Amniotic stem cell (primary cell): Measurements from ENCODE around the gene CSH2.
"Not testable (repeated sequence)": the region's sequence is repeated elsewhere in the genome, so short reads cannot be mapped to it uniquely, and the experiment has no call there.

Experiments
- DNase-seq: peaks from one replicate; lab custom pipeline; 2025; lab: John Stamatoyannopoulos, UW

Gene CSH2

DNA sequence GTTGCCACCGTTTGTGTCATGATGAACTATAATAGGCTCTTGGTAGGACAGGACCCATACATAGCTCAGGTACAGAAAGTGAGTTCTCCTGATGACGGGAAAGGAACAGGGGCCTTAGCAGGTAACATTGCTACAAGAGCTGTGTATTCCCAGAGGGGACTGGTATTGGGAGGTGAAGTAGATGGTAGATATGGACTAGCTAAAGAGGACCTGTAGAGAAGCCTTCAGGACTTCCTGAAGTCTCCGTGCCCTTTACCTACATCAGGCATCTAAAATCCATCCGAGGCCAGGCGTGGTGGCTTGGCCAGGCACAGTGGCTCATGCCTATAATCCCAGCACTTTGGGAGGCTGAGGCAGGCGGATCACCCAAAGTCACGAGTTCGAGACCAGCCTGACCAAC lies 18.3 kb downstream of the CSH2 start:
- no peak for DNase-seq

DNA sequence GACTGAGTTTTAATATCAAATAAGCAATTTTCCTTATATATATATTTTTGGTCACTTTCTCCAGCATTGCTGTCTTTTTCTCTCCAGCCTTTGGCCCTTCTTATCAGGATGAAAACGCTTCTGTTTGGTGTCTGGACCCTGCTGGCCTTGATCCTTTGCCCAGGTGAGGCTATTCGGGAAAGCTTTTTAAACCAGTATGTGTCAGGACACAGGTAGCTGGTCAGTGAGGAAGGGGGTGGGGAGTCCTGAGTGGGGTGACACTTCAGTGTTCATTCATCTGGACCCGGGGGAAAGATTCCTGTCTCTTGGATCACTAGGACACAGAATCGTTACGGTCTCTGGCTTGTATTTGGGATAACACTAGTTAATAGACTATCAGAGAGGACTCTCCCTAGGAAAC lies 18.8 kb downstream of the CSH2 start:
- no peak for DNase-seq

DNA sequence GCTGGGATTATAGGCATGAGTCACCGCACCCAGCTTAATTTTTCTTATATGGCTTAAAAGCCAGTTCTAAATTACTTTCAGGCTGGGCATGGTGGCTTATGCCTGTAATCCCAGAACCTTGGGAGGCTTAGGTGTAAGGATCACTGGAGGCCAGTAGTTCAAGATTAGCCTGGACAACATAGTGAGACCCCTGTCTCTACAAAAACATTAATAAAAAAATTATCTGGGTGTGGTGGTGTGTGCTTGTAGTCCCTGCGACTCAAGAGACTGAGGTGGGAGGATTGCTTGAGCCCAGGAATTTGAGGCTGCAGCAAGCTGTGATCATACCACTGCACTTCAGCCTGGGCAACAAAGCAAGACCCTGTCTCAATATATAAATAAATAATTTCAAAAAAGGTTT lies 20.2 kb downstream of the CSH2 start:
- DNase-seq: no peak

DNA sequence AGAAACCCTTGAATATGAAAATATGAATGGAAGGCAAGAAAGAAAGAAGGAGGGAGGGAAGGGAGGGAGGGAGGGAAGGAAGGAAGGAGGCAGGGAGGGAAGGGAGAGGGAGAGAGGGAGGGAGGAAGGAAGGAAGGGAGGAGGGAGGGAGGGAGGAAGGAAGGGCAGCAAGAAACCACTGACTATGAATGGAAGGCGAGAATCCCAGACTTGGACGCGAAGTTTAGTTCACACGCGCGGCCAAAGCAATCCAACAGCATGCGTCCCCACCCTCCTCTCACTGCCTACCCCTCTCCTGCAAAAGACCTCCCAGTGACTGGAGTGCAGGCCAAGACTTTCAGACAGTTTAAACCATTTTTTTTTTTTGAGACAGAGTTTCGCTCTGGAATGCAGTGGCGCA lies 23.1 kb downstream of the CSH2 start:
- DNase-seq: no peak

- peak; percentile 59 for DNase-seq
These were observed 24.4 kb downstream of the CSH2 start for GRCh38 chr17:63848834-63849689.

DNA sequence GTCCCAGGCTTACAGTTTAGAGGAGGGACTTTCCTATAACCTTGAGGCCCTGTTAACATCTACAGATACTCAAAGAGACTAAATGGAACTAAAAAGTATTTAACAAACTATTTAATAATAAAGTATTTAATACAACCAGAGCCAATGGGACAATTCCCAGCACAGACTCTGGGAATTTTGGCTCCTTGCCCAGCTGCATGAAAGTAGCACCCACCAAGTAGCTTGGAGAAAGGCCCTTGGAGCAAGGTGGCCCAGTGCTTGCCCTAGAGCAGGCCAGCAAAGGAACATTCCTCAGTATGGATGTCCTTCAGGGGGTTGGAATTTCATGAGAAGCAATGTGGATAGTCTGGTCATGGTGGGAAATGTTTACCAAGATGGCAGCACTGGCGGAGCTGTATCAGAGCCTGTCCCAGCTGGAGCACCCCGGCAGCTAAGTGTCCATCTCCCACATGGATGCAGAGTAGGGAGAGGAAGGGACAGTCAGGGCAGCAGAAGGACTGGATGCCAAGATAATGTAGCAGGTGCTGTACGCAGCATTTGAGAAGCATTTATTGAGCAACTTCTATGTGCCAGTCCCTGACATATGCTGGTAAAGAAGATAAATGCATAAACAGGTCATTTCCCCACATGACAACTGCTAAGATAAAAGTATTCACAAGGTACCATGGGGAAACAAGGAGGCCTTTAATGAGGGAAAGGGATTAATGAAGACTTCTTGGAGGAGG lies 25.8 kb downstream of the CSH2 start:
- no peak for DNase-seq

GRCh38 chr17:63845509-63845908 lies 28.0 kb downstream of the CSH2 start:
- DNase-seq: no peak

- no peak for DNase-seq
These were observed 29.4 kb downstream of the CSH2 start for GRCh38 chr17:63843910-63844677.

DNA sequence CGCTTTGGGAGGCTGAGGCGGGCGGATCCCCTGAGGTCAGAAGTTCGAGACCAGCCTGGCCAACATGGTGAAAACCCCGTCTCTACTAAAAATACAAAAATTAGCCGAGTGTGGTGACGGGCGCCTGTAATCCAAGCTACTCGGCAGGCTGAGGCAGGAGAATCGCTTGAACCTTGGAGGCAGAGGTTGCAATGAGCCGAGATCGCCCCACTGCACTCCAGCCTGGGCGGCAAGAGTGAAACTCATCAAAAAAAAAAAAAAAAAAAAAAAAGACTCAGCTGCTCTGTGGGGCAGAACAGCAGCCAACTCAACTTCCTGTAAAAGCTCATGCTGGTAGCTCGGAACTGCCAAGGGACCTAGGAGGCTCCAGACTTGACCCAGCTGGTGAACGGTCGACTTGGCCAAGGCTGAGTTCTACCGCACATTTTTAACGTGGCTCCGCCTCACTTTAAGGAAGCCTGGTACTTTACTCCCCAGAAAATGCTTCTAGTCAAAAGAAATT lies 30.0 kb downstream of the CSH2 start:
- not testable (repeated sequence) for DNase-seq

DNA sequence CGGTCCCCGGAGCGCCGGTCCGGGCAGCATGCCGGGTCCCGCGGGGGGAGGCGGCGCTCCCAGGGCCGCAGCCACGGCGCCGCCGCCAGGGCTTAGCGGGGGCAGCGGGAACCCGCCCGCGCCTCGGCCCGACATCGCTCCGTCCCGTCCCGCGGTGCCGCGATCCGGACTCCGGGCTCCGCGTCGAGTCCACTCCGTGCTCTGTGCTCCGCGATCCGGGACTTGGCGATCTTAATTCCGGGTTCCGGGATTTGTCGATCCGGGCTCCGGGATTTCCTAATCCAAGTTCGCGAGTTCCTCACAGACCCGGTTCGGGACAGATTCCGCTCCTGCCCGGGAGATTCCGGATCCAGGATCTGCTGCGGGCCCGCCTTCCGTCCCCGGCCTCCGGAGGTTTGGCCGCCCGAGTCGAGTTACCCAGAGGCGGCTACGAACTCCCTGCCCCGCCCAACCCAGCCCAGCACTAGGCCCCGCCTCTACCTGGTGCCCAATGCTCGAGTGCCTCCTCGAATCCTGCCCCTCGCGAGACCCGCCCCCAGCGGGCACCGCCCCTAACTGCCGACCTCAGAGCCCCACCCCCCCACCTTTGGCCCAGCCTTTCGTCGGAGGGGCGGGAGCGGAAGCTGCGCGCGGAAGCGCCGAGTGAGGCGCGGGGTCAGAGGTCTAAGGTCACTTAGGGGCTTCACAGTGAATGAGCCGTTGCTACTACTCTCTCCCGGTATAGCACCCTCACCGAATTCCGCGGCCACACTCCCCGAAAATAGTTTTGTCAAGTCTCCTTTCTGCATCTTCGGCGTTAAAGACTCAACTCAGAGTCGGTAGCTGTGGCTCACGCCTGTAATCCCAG lies 30.7 kb downstream of the CSH2 start, which contains the start of gene SMARCD2:
TSS of gene SMARCD2 (minus strand) at position 146 of the 847 bp plus-strand sequence. CDS start at position 135, 11 bp downstream.
- peak; percentile 97 for DNase-seq

DNA sequence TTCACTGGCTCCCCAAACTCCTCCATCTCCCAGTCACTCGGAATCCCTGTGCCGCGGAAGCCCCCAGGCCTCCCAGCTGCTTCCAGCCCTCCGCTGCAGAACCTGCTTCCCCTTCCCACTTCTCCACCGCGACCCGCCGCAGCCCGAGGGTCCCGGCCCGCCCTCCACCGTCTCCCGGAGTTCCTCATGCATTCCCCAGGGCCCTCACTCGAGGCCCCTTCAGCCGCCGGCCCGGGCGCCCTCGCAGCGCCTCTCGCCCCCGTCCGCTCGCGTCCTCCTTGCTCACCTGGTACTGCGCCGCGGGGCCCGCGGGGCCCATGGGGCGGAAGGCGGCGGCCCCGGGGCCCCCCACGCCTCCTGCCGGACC lies 31.3 kb downstream of the CSH2 start:
- no peak for DNase-seq

GRCh38 chr17:63841350-63842172 lies 31.9 kb downstream of the CSH2 start:
- no peak for DNase-seq

DNA sequence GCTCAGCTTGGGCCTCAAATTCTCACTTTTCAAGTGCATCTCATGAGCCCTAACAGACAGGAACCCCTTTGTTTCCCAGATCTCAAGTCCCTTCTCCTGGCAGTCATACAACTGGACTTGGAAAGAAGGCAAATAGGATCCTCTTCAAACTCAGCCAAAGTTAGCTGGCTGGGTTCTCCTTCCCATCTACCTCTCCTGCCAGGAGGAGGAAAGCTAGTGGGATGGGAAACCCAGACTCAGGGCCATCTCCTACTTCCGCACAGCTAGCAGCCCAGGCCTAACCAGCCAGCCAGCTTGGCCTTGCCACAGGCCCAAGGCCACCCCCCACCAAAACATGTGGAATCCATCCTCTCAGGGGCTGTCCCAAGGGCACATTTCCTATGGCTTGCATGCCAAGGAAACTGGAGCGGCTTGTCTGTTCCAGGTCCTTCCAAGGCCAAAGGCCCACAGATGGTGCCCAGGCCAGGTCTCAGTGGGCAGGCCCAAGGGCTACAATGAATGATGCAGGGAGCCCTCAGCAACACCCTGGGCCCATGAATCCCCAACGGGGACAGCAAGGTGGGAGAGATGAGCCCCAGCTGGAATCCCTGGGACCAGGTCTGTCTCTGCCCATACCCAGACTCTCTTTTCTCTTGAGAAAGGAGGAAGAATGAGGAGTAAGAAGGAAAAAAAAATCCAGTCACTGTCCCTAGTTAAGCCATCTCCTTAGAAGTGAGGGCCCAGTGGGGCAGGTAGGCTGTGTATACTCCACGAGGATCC lies 32.7 kb downstream of the CSH2 start:
- no peak for DNase-seq

DNA sequence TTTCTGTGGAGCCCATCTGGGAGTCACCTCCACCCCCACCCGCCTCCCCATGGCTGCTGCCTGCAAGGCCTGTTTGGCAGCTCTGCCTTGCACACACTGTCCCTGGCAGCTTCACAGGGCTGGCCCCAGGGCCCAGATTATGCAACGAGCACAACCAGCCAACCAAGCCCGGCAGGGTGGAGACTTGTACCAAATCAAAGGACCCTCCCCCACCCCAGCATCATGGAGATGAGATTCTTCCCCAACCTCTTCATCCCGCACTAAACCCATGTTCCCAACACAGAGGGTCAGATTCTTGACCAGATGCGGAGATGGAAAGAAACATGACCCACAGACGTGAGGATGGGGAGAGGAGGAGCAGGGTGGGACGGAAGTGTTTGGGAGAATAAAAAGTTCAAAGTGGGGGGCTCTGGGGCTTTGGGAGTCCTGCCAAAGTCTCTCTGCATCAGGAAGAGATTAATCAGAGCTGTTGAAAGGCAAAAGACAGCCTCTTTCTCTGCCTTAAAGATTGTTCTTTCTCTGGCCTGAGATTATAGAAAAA lies 34.8 kb downstream of the CSH2 start:
- DNase-seq: no peak

DNA sequence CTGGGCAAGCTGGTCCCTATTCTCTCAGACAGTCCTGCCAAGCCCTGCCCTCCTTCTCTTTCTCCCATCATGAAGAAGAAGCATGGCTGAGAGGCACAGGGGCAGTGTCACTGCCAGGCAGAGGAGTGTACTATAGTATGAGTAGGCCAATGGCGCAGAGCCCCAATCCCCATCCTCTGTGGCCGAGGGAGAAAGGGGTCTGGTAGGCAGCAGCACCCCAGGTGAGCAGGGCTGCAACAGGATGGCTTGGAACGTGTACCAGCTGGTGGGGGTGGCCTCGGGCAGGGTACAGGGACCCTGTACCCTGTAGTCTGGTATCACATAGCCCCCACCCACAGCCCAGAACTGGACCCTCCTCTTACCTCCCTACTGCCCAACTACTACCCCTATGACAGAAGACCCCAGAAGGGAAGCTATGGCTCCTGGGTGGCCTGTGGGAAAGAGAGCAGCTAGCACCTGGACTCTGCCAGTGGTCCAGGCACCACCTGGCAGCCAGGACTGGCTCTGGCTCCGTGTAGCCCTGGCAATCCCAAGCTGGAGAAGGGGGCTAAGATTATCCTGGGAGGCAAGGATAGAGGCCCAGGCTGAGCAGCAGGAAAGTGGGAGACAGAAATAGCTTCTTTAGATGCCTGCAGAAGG lies 35.4 kb downstream of the CSH2 start:
- no peak for DNase-seq

DNA sequence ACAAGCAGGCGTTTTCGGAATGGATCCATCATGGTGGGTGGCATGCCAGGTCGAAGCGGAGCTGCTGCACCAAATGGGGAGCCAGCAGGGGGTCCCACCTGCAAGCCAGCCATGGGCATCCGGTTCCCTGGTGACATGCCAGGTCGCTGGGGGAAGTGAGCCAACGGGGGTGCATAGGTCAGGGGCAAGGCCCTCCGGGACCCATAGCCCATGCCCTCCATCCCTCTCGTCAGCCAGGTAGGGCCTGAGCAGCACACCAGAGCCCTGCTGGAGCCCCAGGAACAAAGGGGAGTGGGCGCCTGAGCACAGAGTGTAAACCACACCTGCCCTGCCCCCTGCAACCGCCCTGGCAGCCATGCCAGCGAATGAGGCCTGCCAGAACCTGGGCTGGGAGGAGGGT lies 36.0 kb downstream of the CSH2 start:
- no peak for DNase-seq

- no peak for DNase-seq
These were observed 36.7 kb downstream of the CSH2 start for GRCh38 chr17:63836811-63837210.

DNA sequence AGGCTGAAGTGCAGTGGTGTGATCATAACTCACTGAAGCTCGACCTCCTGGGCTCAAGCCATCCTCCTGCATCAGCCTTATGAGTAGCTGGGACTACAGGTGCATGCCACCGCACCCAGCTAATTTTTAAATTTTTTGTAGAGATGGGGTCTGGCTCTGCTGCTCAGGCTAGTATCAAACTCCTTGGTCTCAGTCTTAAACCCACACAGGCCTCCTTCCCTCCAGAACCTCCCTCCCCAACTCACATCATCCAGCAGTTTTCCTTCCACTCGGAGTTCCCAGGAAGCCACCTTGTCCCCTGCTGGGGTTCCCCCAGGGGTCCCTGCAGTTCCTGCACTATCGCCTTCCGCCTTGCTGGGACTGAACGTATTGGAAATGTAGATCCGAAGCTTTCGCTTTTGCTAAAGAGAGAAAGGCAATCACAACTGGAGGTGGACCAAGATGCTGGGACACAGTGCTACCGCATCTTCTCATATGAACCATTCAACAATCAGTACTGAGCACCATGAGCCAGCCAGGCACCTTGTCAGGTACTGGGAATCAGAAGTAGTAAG lies 38.2 kb downstream of the CSH2 start:
- no peak for DNase-seq
